Lower leg skin (tissue), 3 donors: ENCODE measurements around the gene BMP7.

Source experiments
- CTCF ChIP-seq, 3 donors: fragments of 450-650 bp; IDR thresholded peaks; one replicate each; pipeline ENCODE4 v1.5.1; 2016; ENCODE audit warnings: antibody characterized with exemption in 3 of 3, mild to moderate bottlenecking in 3 of 3, moderate library complexity in 2 of 3
- POLR2A ChIP-seq, 2 donors: fragments of 450-650 bp; IDR thresholded peaks; one replicate each; pipeline ENCODE4 v1.6.1; 2016 to 2017; ENCODE audit warnings: antibody characterized with exemption in 2 of 2, mild to moderate bottlenecking in 1 of 2, moderate library complexity in 1 of 2

DNA sequence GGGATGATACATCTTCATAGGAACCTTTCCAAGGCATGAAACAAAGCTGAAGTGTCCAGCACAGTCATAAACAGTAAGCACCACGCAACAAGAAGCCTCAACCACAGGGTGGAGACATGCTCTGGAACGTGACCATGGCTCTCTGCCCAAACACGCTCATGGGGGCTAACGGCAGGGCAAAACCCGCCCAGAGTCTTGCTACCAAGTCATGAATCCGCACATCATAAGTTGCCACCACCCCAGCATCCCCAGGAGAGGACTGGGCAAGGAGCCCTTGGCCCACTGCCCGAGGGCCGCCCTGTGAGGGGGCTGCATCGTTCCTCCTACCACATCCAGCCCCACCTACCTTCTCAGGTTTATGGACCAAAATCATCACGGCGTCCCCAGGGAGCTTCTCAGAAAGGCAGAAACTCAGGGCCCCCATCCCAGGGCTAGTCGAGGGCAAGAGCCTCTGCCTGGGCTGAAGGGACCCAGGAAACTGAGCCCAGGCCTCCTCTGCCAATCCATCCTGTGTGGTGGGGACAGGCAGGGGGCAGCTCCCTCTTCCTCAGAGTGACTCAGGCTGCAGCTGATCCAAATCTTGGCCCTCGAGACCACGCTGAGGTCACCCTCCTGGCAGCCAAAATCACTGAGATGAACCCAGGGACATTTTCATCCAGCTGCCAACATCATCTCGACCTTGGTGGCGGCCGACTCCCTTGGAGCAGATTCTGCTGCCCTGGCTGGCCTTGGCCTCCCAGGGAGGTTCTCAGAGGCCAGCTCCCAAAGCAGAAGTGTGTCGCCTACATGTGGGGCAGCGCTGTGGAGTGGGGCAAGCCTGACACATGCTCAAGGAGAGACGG, 42.6 kb downstream of the BMP7 start:
- TF ChIP-seq CTCF (IDR thresholded peaks at IDR 0.05): no peak
- no peak for TF ChIP-seq POLR2A (IDR thresholded peaks at IDR 0.05)
